SK-N-MC (cell line): ENCODE measurements around the gene ZFAND5.

Experiments
- EZH2 ChIP-seq: fragments of 200-600 bp; sonication (generic); IDR thresholded peaks from one replicate; pipeline ENCODE4 v1.6.1; 2017; ENCODE audit warnings: antibody characterized with exemption
- POLR2AphosphoS5 ChIP-seq: IDR thresholded peaks from 2 replicates; pipeline ENCODE4 v1.6.1; 2012; ENCODE audit warnings: mild to moderate bottlenecking, low read depth, low read length, borderline replicate concordance

GRCh38 chr9:72338631-72339030 is 26.4 kb downstream of the ZFAND5 start:
- no peak for TF ChIP-seq EZH2
- no peak for TF ChIP-seq POLR2AphosphoS5
